Measurements from ENCODE around the gene CAV1.
A peak's percentile ranks its signal among the peaks of the same experiment; 100 is the strongest.
"Not testable (repeated sequence)": the region's sequence is repeated elsewhere in the genome, so short reads cannot be mapped to it uniquely, and the experiment has no call there.

CAV1 gene, protein sequence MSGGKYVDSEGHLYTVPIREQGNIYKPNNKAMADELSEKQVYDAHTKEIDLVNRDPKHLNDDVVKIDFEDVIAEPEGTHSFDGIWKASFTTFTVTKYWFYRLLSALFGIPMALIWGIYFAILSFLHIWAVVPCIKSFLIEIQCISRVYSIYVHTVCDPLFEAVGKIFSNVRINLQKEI

GRCh38 chr7:116524609-116525297 lies at the start of gene CAV1:
Gene CAV1 (plus strand): TSS chr7:116525036. CDS start chr7:116525063, 27 bp downstream.
- Mint-ChIP-seq H3K9me3 (no peaks in the 10 kb centered on the region), H3K4me1 (peaks cover 27% of the 10 kb centered on the region), H3K27me3 (peaks cover 85% of the 10 kb centered on the region), H3K27ac (peak within 1 kb of the TSS; percentile 17 to 64), H3K4me3 (peak within 1 kb of the TSS; percentile 86 to 95)
- ATAC-seq (peak; percentile 56), DNase-seq (peak; percentile 34 to 44)

- no peak for ATAC-seq
- DNase-seq: no peak
- Mint-ChIP-seq H3K4me1 (no peaks in the 10 kb centered on the region), H3K27me3 (peaks cover 36% of the 10 kb centered on the region), H3K4me3 (no peak overlapping the region), H3K27ac (no peak overlapping the region), H3K9me3 (peaks cover 0 to 10% of the 10 kb centered on the region in 2 donors)
These were observed 47.2 kb upstream of the CAV1 start for GRCh38 chr7:116477625-116478024.

DNA sequence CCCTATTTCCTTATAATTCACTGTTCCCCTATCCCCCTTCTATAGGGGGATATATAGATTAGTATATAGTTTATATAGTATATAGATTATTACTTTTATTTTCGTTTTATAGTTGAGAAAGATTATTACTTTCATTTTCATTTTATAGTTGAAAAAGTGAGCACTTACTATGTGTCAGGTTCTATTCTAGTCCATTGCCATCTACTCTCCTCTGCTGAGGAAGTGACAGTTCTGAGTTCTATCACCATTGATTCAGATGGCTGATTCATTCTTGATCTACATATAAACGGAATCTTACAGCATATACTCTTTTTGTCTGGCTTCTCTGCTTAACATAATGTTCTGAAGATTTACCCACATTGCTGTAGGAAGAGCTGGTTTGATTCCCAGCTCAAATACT lies 46.0 kb upstream of the CAV1 start:
- Mint-ChIP-seq H3K27me3 (peaks cover 32% of the 10 kb centered on the region), H3K9me3 (peaks cover 0 to 10% of the 10 kb centered on the region in 2 donors), H3K27ac (no peak overlapping the region), H3K4me3 (no peak overlapping the region), H3K4me1 (no peaks in the 10 kb centered on the region)
- ATAC-seq (no peak), DNase-seq (no peak)

DNA sequence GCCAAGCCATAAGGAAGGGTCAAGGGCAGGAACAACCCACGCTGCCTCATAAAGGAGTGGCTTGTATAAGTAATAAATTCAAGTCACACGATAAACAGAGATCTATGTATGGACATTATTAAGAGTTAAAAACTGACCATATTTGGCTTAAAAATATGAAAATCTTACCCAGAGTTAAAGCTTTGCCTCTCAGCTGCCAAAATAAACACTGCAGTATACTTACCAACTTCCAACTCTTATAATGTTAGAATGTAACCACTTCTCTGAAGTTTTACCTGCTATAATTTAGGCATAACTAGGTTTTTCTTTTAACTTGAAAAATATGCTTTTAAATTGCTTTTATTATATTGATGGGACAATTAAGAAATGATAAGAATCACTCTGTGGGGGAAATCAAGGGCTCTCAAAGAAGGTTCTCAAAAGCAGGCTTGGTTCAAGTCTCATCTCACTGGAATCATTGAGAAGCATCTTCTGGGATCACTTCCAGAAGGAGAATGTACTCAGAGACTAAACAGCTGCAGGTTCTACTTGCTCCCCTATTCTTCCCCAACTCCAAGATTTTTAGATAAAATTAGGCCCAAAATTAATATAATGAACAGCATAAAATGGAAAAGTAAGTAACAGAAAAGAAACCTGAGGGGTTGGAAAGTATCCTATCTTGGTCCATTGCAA lies 41.4 kb upstream of the CAV1 start:
- H3K4me1 Mint-ChIP-seq: no peaks in the 10 kb centered on the region
- H3K9me3 Mint-ChIP-seq: no peaks in the 10 kb centered on the region
- peaks cover 32% of the 10 kb centered on the region for H3K27me3 Mint-ChIP-seq
- ATAC-seq: no peak
- no peak for DNase-seq
- no peak overlapping the region for H3K27ac Mint-ChIP-seq
- H3K4me3 Mint-ChIP-seq: no peak overlapping the region

DNA sequence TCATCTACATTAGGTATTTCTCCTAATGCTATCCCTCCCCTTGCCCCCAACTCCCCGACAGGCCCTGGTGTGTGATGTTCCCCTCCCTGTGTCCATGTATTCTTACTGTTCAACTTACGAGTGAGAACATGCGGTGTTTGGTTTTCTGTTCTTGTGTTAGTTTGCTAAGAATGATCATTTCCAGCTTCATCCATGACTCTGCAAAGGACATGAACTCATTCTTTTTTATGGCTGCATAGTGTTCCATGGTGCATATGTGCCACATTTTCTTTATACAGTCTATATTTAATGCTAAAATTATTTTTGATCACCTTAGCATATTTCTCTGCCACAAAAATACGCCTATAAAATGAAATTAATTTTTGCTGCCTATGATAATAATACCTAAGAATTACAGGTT lies 40.4 kb upstream of the CAV1 start:
- not testable (repeated sequence) for H3K4me3 Mint-ChIP-seq, ATAC-seq, H3K9me3 Mint-ChIP-seq, DNase-seq, H3K27ac Mint-ChIP-seq, H3K4me1 Mint-ChIP-seq
- H3K27me3 Mint-ChIP-seq: peaks cover 36% of the 10 kb centered on the region

GRCh38 chr7:116487907-116488521 lies 36.8 kb upstream of the CAV1 start:
- H3K27ac Mint-ChIP-seq: no peak overlapping the region
- no peak overlapping the region for H3K4me3 Mint-ChIP-seq
- no peaks in the 10 kb centered on the region for H3K9me3 Mint-ChIP-seq
- no peaks in the 10 kb centered on the region for H3K4me1 Mint-ChIP-seq
- H3K27me3 Mint-ChIP-seq: peaks cover 44% of the 10 kb centered on the region
- no peak for DNase-seq
- no peak for ATAC-seq

DNA sequence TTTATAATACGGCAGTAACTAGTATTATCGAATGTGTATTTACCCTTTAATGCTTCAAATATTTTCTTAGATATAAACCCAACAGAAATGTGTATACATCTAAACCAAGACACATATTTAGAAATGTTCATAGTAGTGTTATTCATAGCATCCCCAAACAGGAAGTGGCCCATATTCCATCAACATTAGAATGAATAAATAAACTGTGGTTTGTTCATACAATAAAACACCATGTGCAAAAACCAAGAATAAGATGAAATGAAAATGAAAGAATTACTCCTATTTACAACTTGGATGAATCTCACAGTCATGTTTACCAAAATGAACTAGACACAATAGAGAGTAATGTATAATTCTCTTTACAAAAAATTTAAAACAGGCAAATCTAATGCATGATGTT lies 34.5 kb upstream of the CAV1 start:
- ATAC-seq: no peak
- DNase-seq: no peak
- no peaks in the 10 kb centered on the region for H3K4me1 Mint-ChIP-seq
- H3K27me3 Mint-ChIP-seq: peaks cover 37% of the 10 kb centered on the region
- H3K4me3 Mint-ChIP-seq: no peak overlapping the region
- H3K27ac Mint-ChIP-seq: no peak overlapping the region
- no peaks in the 10 kb centered on the region for H3K9me3 Mint-ChIP-seq

DNA sequence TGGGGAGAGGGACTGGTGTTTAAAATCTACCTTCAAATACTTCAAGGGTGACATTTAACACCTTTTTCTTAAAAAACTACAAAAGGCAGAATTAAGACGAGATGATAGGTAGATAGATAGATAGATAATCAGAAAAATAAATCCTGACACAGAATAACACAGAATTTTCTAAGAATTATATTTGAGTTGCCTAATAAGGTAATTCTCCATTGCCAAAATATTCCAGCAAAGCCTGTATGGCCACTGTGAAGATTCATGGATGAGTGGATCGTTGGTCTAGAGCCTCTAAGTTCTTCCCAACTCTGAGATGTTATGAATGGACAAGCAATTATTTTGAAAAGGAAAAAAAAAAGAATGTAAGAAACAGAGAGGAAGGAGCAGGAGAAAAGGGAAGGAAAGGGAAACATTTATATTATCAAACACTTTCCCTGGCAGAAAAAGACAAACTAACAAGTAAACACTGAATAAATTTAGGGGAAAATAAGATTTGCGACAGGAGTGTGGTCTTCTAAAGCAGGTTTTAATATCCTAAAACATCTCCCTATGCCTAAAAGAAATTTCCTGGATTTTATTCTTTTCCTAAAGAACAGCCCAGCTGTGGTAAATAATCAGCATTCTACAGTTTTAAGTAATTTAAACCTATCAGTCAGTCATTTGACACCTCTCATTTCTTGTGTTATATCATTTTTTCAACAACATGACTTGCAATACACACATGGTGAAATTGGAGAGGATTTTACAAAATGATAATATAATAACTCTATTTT lies 32.8 kb upstream of the CAV1 start:
- H3K27me3 Mint-ChIP-seq: peaks cover 42% of the 10 kb centered on the region
- no peaks in the 10 kb centered on the region for H3K9me3 Mint-ChIP-seq
- DNase-seq (no peak), ATAC-seq (no peak)
- H3K4me3 Mint-ChIP-seq: no peak overlapping the region
- H3K27ac Mint-ChIP-seq: no peak overlapping the region
- no peaks in the 10 kb centered on the region for H3K4me1 Mint-ChIP-seq

DNA sequence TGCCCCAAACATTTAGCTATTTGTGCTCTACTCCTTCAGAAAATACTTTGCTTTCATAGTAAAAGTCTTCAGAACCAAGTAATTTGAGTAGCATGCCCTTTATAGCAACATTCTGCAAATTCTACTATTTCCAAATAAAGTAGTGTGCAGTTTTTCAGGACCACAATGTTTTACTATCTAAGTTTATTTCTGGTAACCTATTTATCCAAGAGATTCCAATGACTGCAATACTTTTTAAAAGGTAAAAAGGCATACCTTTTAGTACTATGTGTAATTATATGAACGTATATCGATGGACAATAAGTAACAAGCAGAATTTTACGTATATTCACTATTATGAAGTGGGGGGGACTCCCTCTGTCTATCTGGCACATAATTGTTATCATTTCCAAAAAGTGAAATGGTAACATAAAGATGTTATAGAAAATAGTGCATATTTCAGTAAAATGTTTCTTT lies 32.2 kb upstream of the CAV1 start:
- Mint-ChIP-seq H3K27me3 (peaks cover 48% of the 10 kb centered on the region), H3K9me3 (no peaks in the 10 kb centered on the region), H3K4me3 (no peak overlapping the region), H3K27ac (no peak overlapping the region), H3K4me1 (no peaks in the 10 kb centered on the region)
- ATAC-seq: no peak
- no peak for DNase-seq

- Mint-ChIP-seq H3K27me3 (peaks cover 56% of the 10 kb centered on the region), H3K4me1 (no peaks in the 10 kb centered on the region), H3K4me3 (no peak overlapping the region), H3K27ac (no peak overlapping the region), H3K9me3 (no peaks in the 10 kb centered on the region)
- ATAC-seq (no peak), DNase-seq (no peak)
These were observed 31.4 kb upstream of the CAV1 start for GRCh38 chr7:116493449-116493848.

- no peak overlapping the region for H3K27ac Mint-ChIP-seq
- H3K9me3 Mint-ChIP-seq: no peaks in the 10 kb centered on the region
- no peak overlapping the region for H3K4me3 Mint-ChIP-seq
- H3K4me1 Mint-ChIP-seq: peaks cover 7% of the 10 kb centered on the region
- DNase-seq (no peak), ATAC-seq (no peak)
- peaks cover 60% of the 10 kb centered on the region for H3K27me3 Mint-ChIP-seq
These were observed 30.4 kb upstream of the CAV1 start for GRCh38 chr7:116494472-116494871.

GRCh38 chr7:116495736-116496135 lies 29.1 kb upstream of the CAV1 start:
- no peak overlapping the region for H3K4me3 Mint-ChIP-seq
- ATAC-seq (no peak), DNase-seq (no peak)
- H3K27me3 Mint-ChIP-seq: peaks cover 60% of the 10 kb centered on the region
- peaks cover 18% of the 10 kb centered on the region for H3K4me1 Mint-ChIP-seq
- H3K9me3 Mint-ChIP-seq: no peaks in the 10 kb centered on the region
- H3K27ac Mint-ChIP-seq: no peak overlapping the region

DNA sequence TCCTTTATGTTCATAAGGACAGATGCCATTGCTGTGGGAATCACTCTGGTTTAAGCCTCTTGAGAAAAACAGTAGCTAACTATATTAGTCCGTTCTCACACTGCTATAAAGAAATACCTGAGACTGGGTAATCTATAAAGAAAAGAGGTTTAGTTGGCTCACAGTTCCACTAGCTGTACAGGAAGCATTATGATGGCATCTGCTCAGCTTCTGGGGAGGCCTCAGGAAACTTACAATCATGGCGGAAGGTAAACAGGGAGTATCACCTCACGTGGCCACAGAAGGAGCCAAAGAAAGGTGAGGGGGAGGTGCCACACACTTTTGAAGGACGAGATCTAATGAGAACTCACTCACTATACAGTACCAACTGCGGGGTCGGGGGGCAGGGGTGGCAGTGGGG lies 28.2 kb upstream of the CAV1 start:
- H3K4me1 Mint-ChIP-seq: peaks cover 21% of the 10 kb centered on the region
- H3K9me3 Mint-ChIP-seq: no peaks in the 10 kb centered on the region
- peaks cover 60% of the 10 kb centered on the region for H3K27me3 Mint-ChIP-seq
- no peak overlapping the region for H3K4me3 Mint-ChIP-seq
- DNase-seq (no peak), ATAC-seq (no peak)
- no peak overlapping the region for H3K27ac Mint-ChIP-seq

GRCh38 chr7:116497708-116498107 lies 27.1 kb upstream of the CAV1 start:
- Mint-ChIP-seq H3K4me1 (peaks cover 21% of the 10 kb centered on the region), H3K4me3 (no peak overlapping the region), H3K27ac (no peak overlapping the region), H3K27me3 (peaks cover 58% of the 10 kb centered on the region), H3K9me3 (no peaks in the 10 kb centered on the region)
- ATAC-seq (no peak), DNase-seq (no peak)
